Measurements from ENCODE around the gene HIP1R.

Gene HIP1R

DNA sequence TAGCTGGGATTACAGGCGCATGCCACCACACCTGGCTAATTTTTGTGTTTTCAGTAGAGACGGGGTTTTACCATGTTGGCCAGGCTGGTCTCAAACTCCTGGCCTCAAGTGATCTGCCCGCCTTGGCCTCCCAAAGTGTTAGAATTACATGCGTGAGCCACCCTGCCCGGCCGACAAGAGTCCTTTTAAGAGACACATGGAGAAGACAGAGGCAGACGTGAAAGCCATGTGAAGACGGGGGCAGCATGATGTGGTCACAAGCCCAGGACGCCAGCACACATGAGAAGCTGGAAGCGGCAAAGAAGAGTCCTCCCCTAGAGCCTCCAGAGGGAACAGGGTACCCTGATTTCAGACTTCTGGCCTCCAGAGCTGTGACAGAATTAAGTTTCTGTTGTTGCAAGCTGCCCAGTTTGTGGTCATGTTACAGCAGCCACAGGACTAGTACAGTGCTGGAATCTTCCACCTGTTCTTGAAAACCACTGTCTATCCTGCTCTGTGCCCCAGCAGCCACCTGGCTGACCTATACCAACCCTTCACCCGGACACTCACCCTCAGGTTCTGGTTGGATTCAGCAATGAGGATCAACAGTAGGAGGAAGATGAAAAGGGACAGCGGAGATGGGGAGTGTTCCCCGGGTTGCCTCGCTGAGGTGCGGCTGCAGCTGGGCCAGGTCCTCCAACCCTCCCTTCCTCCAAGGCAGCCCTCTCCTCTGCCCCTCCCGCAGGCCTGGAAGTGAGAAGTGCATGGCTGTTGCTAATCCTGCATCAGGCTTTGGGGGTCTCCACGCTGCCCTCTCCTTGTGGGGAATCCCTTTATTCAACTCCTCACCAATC lies 43.7 kb downstream of the HIP1R start:
- TF ChIP-seq SNAI2 (CRISPR knock-in tag; IDR thresholded peaks at IDR 0.05) (no peak), RARB (CRISPR knock-in tag; IDR thresholded peaks at IDR 0.05) (no peak), GLIS3 (CRISPR knock-in tag; IDR thresholded peaks at IDR 0.05) (no peak), ZNF565 (CRISPR knock-in tag; conservative IDR thresholded peaks at IDR 0.05; ENCODE audit: low read depth) (no peak), ZNF8 (CRISPR knock-in tag; IDR thresholded peaks at IDR 0.05) (no peak), TCF4 (CRISPR knock-in tag; IDR thresholded peaks at IDR 0.05; ENCODE audit: borderline replicate concordance) (no peak), ESRRG (CRISPR knock-in tag; IDR thresholded peaks at IDR 0.05) (no peak), BACH2 (CRISPR knock-in tag; IDR thresholded peaks at IDR 0.05; ENCODE audit: borderline replicate concordance) (no peak), ZNF70 (CRISPR knock-in tag; IDR thresholded peaks at IDR 0.05) (no peak), ZC3H10 (CRISPR knock-in tag; IDR thresholded peaks at IDR 0.05) (no peak), ZFP30 (CRISPR knock-in tag; IDR thresholded peaks at IDR 0.05) (no peak), OSR1 (CRISPR knock-in tag; IDR thresholded peaks at IDR 0.05) (no peak), PPARA (CRISPR knock-in tag; IDR thresholded peaks at IDR 0.05; ENCODE audit: borderline replicate concordance) (no peak), ISL1 (CRISPR knock-in tag; IDR thresholded peaks at IDR 0.05) (no peak), ARNTL (CRISPR knock-in tag; IDR thresholded peaks at IDR 0.05; ENCODE audit: borderline replicate concordance, low read depth) (no peak), ZFP3 (CRISPR knock-in tag; IDR thresholded peaks at IDR 0.05) (no peak)
- TF ChIP-seq, protein P1, sequence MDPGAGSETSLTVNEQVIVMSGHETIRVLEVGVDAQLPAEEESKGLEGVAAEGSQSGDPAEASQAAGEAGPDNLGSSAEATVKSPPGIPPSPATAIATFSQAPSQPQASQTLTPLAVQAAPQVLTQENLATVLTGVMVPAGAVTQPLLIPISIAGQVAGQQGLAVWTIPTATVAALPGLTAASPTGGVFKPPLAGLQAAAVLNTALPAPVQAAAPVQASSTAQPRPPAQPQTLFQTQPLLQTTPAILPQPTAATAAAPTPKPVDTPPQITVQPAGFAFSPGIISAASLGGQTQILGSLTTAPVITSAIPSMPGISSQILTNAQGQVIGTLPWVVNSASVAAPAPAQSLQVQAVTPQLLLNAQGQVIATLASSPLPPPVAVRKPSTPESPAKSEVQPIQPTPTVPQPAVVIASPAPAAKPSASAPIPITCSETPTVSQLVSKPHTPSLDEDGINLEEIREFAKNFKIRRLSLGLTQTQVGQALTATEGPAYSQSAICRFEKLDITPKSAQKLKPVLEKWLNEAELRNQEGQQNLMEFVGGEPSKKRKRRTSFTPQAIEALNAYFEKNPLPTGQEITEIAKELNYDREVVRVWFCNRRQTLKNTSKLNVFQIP (CRISPR knock-in tag; IDR thresholded peaks at IDR 0.05; ENCODE audit: borderline replicate concordance, low read depth), result no peak
- TF ChIP-seq, protein P2, sequence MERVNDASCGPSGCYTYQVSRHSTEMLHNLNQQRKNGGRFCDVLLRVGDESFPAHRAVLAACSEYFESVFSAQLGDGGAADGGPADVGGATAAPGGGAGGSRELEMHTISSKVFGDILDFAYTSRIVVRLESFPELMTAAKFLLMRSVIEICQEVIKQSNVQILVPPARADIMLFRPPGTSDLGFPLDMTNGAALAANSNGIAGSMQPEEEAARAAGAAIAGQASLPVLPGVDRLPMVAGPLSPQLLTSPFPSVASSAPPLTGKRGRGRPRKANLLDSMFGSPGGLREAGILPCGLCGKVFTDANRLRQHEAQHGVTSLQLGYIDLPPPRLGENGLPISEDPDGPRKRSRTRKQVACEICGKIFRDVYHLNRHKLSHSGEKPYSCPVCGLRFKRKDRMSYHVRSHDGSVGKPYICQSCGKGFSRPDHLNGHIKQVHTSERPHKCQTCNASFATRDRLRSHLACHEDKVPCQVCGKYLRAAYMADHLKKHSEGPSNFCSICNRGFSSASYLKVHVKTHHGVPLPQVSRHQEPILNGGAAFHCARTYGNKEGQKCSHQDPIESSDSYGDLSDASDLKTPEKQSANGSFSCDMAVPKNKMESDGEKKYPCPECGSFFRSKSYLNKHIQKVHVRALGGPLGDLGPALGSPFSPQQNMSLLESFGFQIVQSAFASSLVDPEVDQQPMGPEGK (CRISPR knock-in tag; IDR thresholded peaks at IDR 0.05; ENCODE audit: borderline replicate concordance), result no peak
- TF ChIP-seq, protein P3, sequence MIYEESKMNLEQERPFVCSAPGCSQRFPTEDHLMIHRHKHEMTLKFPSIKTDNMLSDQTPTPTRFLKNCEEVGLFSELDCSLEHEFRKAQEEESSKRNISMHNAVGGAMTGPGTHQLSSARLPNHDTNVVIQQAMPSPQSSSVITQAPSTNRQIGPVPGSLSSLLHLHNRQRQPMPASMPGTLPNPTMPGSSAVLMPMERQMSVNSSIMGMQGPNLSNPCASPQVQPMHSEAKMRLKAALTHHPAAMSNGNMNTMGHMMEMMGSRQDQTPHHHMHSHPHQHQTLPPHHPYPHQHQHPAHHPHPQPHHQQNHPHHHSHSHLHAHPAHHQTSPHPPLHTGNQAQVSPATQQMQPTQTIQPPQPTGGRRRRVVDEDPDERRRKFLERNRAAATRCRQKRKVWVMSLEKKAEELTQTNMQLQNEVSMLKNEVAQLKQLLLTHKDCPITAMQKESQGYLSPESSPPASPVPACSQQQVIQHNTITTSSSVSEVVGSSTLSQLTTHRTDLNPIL (CRISPR knock-in tag; IDR thresholded peaks at IDR 0.05; ENCODE audit: low read depth), result no peak
- TF ChIP-seq, protein P4, sequence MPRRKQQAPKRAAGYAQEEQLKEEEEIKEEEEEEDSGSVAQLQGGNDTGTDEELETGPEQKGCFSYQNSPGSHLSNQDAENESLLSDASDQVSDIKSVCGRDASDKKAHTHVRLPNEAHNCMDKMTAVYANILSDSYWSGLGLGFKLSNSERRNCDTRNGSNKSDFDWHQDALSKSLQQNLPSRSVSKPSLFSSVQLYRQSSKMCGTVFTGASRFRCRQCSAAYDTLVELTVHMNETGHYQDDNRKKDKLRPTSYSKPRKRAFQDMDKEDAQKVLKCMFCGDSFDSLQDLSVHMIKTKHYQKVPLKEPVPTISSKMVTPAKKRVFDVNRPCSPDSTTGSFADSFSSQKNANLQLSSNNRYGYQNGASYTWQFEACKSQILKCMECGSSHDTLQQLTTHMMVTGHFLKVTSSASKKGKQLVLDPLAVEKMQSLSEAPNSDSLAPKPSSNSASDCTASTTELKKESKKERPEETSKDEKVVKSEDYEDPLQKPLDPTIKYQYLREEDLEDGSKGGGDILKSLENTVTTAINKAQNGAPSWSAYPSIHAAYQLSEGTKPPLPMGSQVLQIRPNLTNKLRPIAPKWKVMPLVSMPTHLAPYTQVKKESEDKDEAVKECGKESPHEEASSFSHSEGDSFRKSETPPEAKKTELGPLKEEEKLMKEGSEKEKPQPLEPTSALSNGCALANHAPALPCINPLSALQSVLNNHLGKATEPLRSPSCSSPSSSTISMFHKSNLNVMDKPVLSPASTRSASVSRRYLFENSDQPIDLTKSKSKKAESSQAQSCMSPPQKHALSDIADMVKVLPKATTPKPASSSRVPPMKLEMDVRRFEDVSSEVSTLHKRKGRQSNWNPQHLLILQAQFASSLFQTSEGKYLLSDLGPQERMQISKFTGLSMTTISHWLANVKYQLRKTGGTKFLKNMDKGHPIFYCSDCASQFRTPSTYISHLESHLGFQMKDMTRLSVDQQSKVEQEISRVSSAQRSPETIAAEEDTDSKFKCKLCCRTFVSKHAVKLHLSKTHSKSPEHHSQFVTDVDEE (CRISPR knock-in tag; IDR thresholded peaks at IDR 0.05), result no peak

DNA sequence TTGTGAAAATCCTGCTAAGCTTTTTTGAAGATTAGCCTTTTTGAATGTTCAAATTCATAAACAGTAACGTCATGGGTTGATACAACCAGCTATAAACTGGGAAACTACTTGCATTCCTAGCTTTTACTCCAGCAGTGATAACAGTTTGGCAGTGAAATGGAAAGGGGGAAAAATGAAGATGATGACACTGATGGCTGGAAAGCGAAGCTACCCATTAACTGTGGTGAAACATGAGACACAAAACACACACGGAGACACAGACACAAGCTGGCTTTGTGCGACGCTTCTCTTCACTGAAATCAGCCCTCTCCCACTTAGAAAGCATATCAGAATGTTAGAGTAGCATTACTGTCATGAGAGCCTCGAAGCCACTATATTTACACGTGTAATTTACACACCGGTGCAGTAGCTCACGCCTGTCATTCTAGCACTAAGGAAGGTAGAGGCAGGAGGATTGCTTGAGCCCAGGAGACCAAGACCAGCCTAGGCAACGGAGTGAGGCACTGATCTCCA lies 45.0 kb downstream of the HIP1R start:
- TF ChIP-seq SNAI2 (CRISPR knock-in tag; IDR thresholded peaks at IDR 0.05), result no peak
- TF ChIP-seq, protein P2 (CRISPR knock-in tag; IDR thresholded peaks at IDR 0.05; ENCODE audit: borderline replicate concordance), result no peak
- TF ChIP-seq, protein P3 (CRISPR knock-in tag; IDR thresholded peaks at IDR 0.05; ENCODE audit: low read depth), result no peak
- no peak for ATAC-seq

More for the DNA sequence above, 43.7 kb downstream of the HIP1R start:
- ATAC-seq, result no peak
